SK-N-SH treated with all-trans-retinoic acid at 6 μM for 48 hours (cell line): ENCODE measurements around the gene NOX5.

Experiments used
- ATAC-seq: fragments of 200-7000 bp; cut with Tn5 transposase; 3 replicates; pipeline ENCODE4 v1.9.1; 2020; ENCODE audit warnings: mild to moderate bottlenecking, moderate library complexity
- ARNTL ChIP-seq: fragments of 450-650 bp; formaldehyde crosslinking; IDR thresholded peaks from 2 replicates; pipeline ENCODE4 v1.5.0; 2020; ENCODE audit warnings: low read depth, mild to moderate bottlenecking, moderate library complexity, borderline replicate concordance
- BACH2 ChIP-seq: fragments of 250-450 bp; sonication (Bioruptor Pico); IDR thresholded peaks from 2 replicates; pipeline ENCODE4 v1.9.0; 2021; ENCODE audit warnings: mild to moderate bottlenecking, borderline replicate concordance
- CREB5 ChIP-seq: fragments of 250-450 bp; sonication (Bioruptor Pico); IDR thresholded peaks from 2 replicates; pipeline ENCODE4 v1.5.1; 2020; ENCODE audit warnings: low read depth, mild to moderate bottlenecking, moderate library complexity
- CSDC2 ChIP-seq: fragments of 250-450 bp; sonication (Bioruptor Pico); IDR thresholded peaks from 2 replicates; pipeline ENCODE4 v1.5.0; 2020; ENCODE audit warnings: mild to moderate bottlenecking, moderate library complexity
- ESRRG ChIP-seq: fragments of 250-450 bp; sonication (Bioruptor Pico); IDR thresholded peaks from 2 replicates; pipeline ENCODE4 v1.6.1; 2021; ENCODE audit warnings: mild to moderate bottlenecking
- GLIS3 ChIP-seq: fragments of 250-450 bp; sonication (Bioruptor Pico); IDR thresholded peaks from 2 replicates; pipeline ENCODE4 v1.5.0; 2020; ENCODE audit warnings: mild to moderate bottlenecking, moderate library complexity
- ISL1 ChIP-seq: fragments of 250-450 bp; sonication (Bioruptor Pico); IDR thresholded peaks from 2 replicates; pipeline ENCODE4 v2.1.2; 2022; ENCODE audit warnings: mild to moderate bottlenecking, moderate library complexity
- OSR1 ChIP-seq: fragments of 250-450 bp; sonication (Bioruptor Pico); IDR thresholded peaks from 2 replicates; pipeline ENCODE4 v1.8.0; 2022; ENCODE audit warnings: moderate library complexity, mild to moderate bottlenecking, inconsistent platforms
- PATZ1 ChIP-seq: fragments of 250-450 bp; sonication (Bioruptor Pico); IDR thresholded peaks from 2 replicates; pipeline ENCODE4 v1.8.0; 2020; ENCODE audit warnings: mild to moderate bottlenecking, moderate library complexity, borderline replicate concordance
- POU6F1 ChIP-seq: fragments of 250-450 bp; sonication (Bioruptor Pico); IDR thresholded peaks from 2 replicates; pipeline ENCODE4 v1.8.0; 2021; ENCODE audit warnings: low read depth, mild to moderate bottlenecking, moderate library complexity, borderline replicate concordance
- PPARA ChIP-seq: fragments of 250-450 bp; sonication (Bioruptor Pico); IDR thresholded peaks from 2 replicates; pipeline ENCODE4 v1.5.0; 2020; ENCODE audit warnings: mild to moderate bottlenecking, borderline replicate concordance
- RARB ChIP-seq: fragments of 250-450 bp; sonication (Bioruptor Pico); IDR thresholded peaks from 2 replicates; pipeline ENCODE4 v1.8.0; 2021; ENCODE audit warnings: mild to moderate bottlenecking, moderate library complexity
- SNAI2 ChIP-seq: fragments of 250-450 bp; sonication (Bioruptor Pico); IDR thresholded peaks from 2 replicates; pipeline ENCODE4 v1.5.0; 2020; ENCODE audit warnings: mild to moderate bottlenecking, moderate library complexity
- TCF4 ChIP-seq: fragments of 250-450 bp; sonication (Bioruptor Pico); IDR thresholded peaks from 2 replicates; pipeline ENCODE4 v1.8.0; 2021; ENCODE audit warnings: mild to moderate bottlenecking, moderate library complexity, borderline replicate concordance
- TOX ChIP-seq: fragments of 250-450 bp; sonication (Bioruptor Pico); IDR thresholded peaks from 2 replicates; pipeline ENCODE4 v1.8.0; 2021; ENCODE audit warnings: mild to moderate bottlenecking, moderate library complexity, borderline replicate concordance
- ZC3H10 ChIP-seq: fragments of 250-450 bp; sonication (Bioruptor Pico); IDR thresholded peaks from 2 replicates; pipeline ENCODE4 v1.5.1; 2021; ENCODE audit warnings: mild to moderate bottlenecking, moderate library complexity
- ZFP3 ChIP-seq: fragments of 250-450 bp; sonication (Bioruptor Pico); IDR thresholded peaks from 2 replicates; pipeline ENCODE4 v1.5.0; 2020; ENCODE audit warnings: mild to moderate bottlenecking, moderate library complexity
- ZFP30 ChIP-seq: fragments of 450-650 bp; formaldehyde crosslinking; IDR thresholded peaks from 2 replicates; pipeline ENCODE4 v1.5.0; 2022; ENCODE audit warnings: mild to moderate bottlenecking, moderate library complexity
- ZNF565 ChIP-seq: fragments of 450-650 bp; formaldehyde crosslinking; conservative IDR thresholded peaks from 2 replicates; pipeline ENCODE4 v1.5.0; 2020; ENCODE audit warnings: low read depth, mild to moderate bottlenecking, moderate library complexity
- ZNF70 ChIP-seq: fragments of 450-650 bp; formaldehyde crosslinking; IDR thresholded peaks from 2 replicates; pipeline ENCODE4 v1.5.0; 2020; ENCODE audit warnings: mild to moderate bottlenecking, moderate library complexity
- ZNF8 ChIP-seq: fragments of 450-650 bp; formaldehyde crosslinking; IDR thresholded peaks from 2 replicates; pipeline ENCODE4 v1.5.0; 2020; ENCODE audit warnings: mild to moderate bottlenecking, moderate library complexity

NOX5 gene

GRCh38 chr15:69031013-69032001, 16.8 kb downstream of the NOX5 start:
- peak; percentile 93 for ATAC-seq
- TF ChIP-seq BACH2 (CRISPR knock-in tag) (no peak), GLIS3 (CRISPR knock-in tag) (no peak), RARB (CRISPR knock-in tag) (no peak), POU6F1 (CRISPR knock-in tag) (no peak), ZFP3 (CRISPR knock-in tag) (no peak), ZFP30 (CRISPR knock-in tag) (no peak), OSR1 (CRISPR knock-in tag) (no peak), TOX (CRISPR knock-in tag) (no peak), PATZ1 (no peak), ZC3H10 (CRISPR knock-in tag) (no peak), ZNF70 (CRISPR knock-in tag) (no peak), ZNF565 (CRISPR knock-in tag) (no peak), ISL1 (CRISPR knock-in tag) (no peak), ESRRG (CRISPR knock-in tag) (no peak), CSDC2 (no peak), ARNTL (CRISPR knock-in tag) (no peak)
- TF ChIP-seq, all 23 proteins: peak for 0

GRCh38 chr15:69032031-69032430, 17.5 kb downstream of the NOX5 start:
- TF ChIP-seq TOX (CRISPR knock-in tag): no peak
- TF ChIP-seq ZC3H10 (CRISPR knock-in tag): no peak
- TF ChIP-seq GLIS3 (CRISPR knock-in tag): no peak
- TF ChIP-seq PPARA (CRISPR knock-in tag): no peak
- no peak for TF ChIP-seq BACH2 (CRISPR knock-in tag)
- TF ChIP-seq OSR1 (CRISPR knock-in tag): no peak
- ATAC-seq: no peak

- no peak for TF ChIP-seq ISL1 (CRISPR knock-in tag)
- TF ChIP-seq ESRRG (CRISPR knock-in tag): no peak
- no peak for TF ChIP-seq TOX (CRISPR knock-in tag)
- no peak for TF ChIP-seq PPARA (CRISPR knock-in tag)
- no peak for TF ChIP-seq ARNTL (CRISPR knock-in tag)
- no peak for TF ChIP-seq TCF4 (CRISPR knock-in tag)
- TF ChIP-seq ZFP30 (CRISPR knock-in tag): no peak
- no peak for TF ChIP-seq ZFP3 (CRISPR knock-in tag)
- no peak for TF ChIP-seq POU6F1 (CRISPR knock-in tag)
- TF ChIP-seq ZC3H10 (CRISPR knock-in tag): no peak
- no peak for TF ChIP-seq RARB (CRISPR knock-in tag)
- no peak for ATAC-seq
Measured at GRCh38 chr15:69032703-69033373, 18.3 kb downstream of the NOX5 start.

GRCh38 chr15:69034352-69034751, 19.9 kb downstream of the NOX5 start:
- ATAC-seq: peak; percentile 15; the same call in 2 of the 3 replicates
- TF ChIP-seq SNAI2 (CRISPR knock-in tag): no peak
- TF ChIP-seq ARNTL (CRISPR knock-in tag): no peak
- no peak for TF ChIP-seq CSDC2
- no peak for TF ChIP-seq ISL1 (CRISPR knock-in tag)
- TF ChIP-seq BACH2 (CRISPR knock-in tag): no peak
- no peak for TF ChIP-seq PATZ1
- no peak for TF ChIP-seq RARB (CRISPR knock-in tag)
- TF ChIP-seq OSR1 (CRISPR knock-in tag): no peak
- no peak for TF ChIP-seq PPARA (CRISPR knock-in tag)
- no peak for TF ChIP-seq POU6F1 (CRISPR knock-in tag)
- no peak for TF ChIP-seq TOX (CRISPR knock-in tag)
- no peak for TF ChIP-seq ZNF565 (CRISPR knock-in tag)
- TF ChIP-seq ZNF8: no peak
- no peak for TF ChIP-seq CREB5 (CRISPR knock-in tag)
- no peak for TF ChIP-seq ZFP3 (CRISPR knock-in tag)
